ENCODE data around the gene CFD. TPM values are rescaled to one million over a fixed set of nuclear protein-coding genes. Genes with fewer than 3 reads are reported as not detected.
"Not testable (repeated sequence)": the region's sequence is repeated elsewhere in the genome, so short reads cannot be mapped to it uniquely, and the experiment has no call there.

The CFD gene
- 1 to 10 TPM; 2.1 to 5.7 (median 2.6) TPM for polyA plus RNA-seq (ENCODE audit: insufficient read length in 4 of 4)

- DNase-seq (ENCODE audit: low read depth in 4 of 4, low spot score in 3 of 4), result no peak
Measured at GRCh38 chr19:858868-859843, at the start of gene CFD. TSS of gene CFD (plus strand) at chr19:859664. CDS start at chr19:859690, 26 bp downstream.

DNA sequence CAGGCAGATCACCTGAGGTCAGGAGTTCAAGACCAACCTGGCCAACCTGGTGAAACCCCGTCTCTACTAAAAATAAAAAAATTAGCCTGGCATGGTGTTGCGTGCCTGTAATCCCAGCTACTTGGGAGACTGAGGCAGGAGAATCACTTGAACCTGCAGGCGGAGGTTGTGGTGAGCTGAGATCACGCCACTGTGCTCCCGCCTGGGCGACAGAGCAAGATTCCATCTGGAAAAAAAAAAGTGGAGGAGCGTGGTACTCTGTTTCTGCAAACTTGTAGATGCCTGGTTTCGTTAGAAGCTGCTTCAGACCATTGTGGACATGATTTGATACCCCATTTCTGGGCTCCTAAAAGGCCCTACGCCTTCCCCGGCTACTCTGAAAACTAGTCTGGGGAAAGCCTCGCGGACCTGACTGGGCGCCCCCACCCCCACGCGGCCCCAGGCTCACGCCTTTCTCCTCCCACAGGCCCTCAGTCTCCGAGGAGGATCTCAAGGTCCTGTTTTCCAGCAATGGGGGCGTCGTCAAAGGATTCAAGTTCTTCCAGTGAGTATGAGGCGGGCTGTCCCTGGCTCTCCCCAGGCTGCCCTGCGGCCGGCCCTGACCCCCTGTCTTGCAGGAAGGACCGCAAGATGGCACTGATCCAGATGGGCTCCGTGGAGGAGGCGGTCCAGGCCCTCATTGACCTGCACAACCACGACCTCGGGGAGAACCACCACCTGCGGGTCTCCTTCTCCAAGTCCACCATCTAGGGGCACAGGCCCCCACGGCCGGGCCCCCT is 49.2 kb upstream of the CFD start:
- DNase-seq (ENCODE audit: low read depth in 4 of 4, low spot score in 3 of 4), result no peak

- no peak for DNase-seq (ENCODE audit: low read depth in 4 of 4, low spot score in 3 of 4)
Measured at GRCh38 chr19:810883-811489, 48.5 kb upstream of the CFD start.

GRCh38 chr19:811506-812048 is 47.9 kb upstream of the CFD start:
- DNase-seq (ENCODE audit: low read depth in 4 of 4, low spot score in 3 of 4), result no peak

GRCh38 chr19:812049-812746 is 47.3 kb upstream of the CFD start:
- no peak for DNase-seq (ENCODE audit: low read depth in 4 of 4, low spot score in 3 of 4)

GRCh38 chr19:812747-813218 is 46.7 kb upstream of the CFD start:
- no peak for DNase-seq (ENCODE audit: low read depth in 4 of 4, low spot score in 3 of 4)

GRCh38 chr19:813219-814151 is 46.0 kb upstream of the CFD start:
- DNase-seq (ENCODE audit: low read depth in 4 of 4, low spot score in 3 of 4), result no peak

DNA sequence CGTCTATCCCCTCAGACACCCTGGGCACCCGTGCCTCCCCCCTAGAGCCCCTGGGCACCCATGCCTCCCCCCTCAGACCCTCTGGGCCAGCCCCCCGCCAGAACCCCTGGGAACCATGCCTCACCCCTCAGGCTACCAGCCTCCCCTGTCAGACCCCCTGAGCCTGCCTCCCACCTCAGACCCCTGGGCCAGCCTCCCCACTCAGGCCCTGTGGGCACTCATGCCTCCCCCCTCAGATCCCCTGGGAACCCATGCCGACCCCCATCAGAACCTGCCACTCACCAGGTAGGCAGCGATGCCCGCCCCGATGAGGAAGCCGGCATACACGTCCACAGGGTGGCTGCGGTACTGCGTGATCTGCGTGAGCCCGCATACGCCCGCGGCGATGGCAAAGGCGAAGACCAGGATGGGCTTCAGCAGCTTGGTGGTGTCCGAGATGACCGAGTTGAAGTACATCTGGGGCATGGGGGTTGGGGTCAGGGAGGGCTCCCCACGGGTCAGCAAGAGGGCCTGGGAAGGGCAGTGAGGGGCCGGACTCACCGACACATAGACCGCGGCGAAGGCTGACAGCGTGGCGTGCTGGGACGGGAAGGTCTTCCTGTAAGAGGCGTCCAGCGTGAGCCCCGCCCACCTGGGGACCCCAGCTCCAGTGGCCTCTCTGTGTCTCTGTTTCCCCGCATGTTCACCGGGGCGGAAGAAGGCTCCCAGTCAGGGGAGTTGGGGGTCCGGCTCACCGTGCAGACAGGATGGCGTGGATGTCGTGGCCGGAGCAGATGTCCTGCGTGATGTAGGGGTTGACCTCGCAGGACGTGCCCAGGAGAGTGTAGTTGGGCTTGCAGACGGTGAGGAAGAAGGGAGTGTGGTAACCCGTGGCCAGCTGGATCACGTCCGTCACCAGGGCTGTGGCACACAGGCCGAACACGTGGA is 45.0 kb upstream of the CFD start:
- no peak for DNase-seq (ENCODE audit: low read depth in 4 of 4, low spot score in 3 of 4)

GRCh38 chr19:815079-815774 is 44.2 kb upstream of the CFD start:
- DNase-seq (ENCODE audit: low read depth in 4 of 4, low spot score in 3 of 4), result no peak

DNA sequence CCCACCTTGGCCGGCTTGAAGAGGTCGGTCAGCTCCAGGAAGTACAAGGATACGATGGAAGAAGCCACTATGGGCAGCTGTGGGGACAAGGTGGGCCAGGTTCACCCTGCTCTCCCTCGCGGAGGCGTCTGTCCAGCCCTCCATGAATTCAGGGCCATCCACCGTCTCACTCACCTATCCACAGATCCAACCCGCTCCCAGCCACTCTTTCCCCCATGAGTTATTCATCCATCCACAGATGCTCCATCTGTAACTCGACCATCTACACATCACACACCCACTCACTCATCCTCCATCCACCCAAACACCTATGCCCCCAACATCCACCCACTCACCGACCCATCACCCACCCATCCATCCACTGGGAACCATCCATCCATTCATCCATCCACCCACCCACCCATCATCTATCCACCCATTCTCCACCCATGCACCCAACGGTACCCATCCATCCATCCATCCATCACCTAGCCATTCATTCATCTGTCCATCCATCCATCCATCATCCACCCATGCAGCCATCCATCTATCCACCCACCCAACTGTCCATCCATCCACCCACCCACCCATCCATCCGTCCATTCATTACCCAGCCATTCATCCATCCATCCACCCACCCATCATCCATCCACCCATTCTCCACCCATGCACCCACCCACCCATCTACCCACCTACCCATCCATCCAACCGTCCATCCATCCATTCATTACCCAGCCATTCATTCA is 43.5 kb upstream of the CFD start:
- DNase-seq (ENCODE audit: low read depth in 4 of 4, low spot score in 3 of 4), result no peak

DNA sequence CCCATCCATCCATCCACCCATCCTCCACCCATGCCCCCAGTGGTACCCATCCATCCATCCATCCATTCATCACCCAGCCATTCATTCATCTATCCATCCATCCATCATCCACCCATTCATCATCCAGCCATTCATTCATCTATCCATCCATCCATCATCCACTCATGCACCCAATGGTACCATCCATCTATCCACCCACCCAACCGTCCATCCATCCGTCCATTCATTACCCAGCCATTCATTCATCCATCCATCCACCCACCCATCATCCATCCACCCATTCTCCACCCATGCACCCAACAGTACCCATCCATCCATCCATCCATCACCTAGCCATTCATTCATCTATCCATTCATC is 43.0 kb upstream of the CFD start:
- no peak for DNase-seq (ENCODE audit: low read depth in 4 of 4, low spot score in 3 of 4)

DNA sequence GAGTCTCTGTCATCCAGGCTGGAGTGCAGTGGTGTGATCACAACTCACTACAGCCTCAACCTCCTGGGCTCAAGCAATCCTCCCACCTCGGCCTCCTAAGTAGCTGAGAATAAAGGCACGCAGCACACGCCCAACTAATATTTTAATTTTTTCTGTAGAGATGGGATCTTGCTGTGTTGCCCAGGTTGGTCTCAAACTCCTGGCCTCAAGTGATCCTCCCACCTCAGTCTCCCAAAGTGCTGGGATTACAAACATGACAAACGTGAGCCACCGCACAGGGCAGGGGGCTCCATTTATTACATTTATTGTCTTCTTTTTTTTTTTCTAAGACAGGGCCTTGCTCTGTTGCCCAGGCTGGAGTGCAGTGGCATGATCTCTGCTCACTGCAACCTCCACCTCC is 39.3 kb upstream of the CFD start:
- not testable (repeated sequence) for DNase-seq (ENCODE audit: low read depth in 4 of 4, low spot score in 3 of 4)

GRCh38 chr19:821231-821824 is 38.1 kb upstream of the CFD start:
- no peak for DNase-seq (ENCODE audit: low read depth in 4 of 4, low spot score in 3 of 4)

GRCh38 chr19:821825-822503 is 37.5 kb upstream of the CFD start, which contains the start of gene PLPPR3:
TSS of gene PLPPR3 (minus strand) at chr19:821955. CDS start at chr19:821559, 396 bp downstream.
- DNase-seq (ENCODE audit: low read depth in 4 of 4, low spot score in 3 of 4), result no peak

GRCh38 chr19:823565-824121 is 35.8 kb upstream of the CFD start:
- no peak for DNase-seq (ENCODE audit: low read depth in 4 of 4, low spot score in 3 of 4)

Data from right renal pelvis (tissue), 4 donors.